Measurements from ENCODE around the gene UFSP1.

- TF ChIP-seq CTCF (IDR thresholded peaks at IDR 0.05; ENCODE audit: insufficient read depth, low read length, poor library complexity, severe bottlenecking) (no peak), EZH2phosphoT487 (conservative IDR thresholded peaks at IDR 0.05; ENCODE audit: low read length) (no peak)
Observed at GRCh38 chr7:100886142-100886935, 3.2 kb downstream of the UFSP1 start.

Data from SU-DHL-6 (cell line).